ENCODE data around the gene ECT2.
"Not testable (repeated sequence)": the region's sequence is repeated elsewhere in the genome, so short reads cannot be mapped to it uniquely, and the experiment has no call there.

ECT2 gene

DNA sequence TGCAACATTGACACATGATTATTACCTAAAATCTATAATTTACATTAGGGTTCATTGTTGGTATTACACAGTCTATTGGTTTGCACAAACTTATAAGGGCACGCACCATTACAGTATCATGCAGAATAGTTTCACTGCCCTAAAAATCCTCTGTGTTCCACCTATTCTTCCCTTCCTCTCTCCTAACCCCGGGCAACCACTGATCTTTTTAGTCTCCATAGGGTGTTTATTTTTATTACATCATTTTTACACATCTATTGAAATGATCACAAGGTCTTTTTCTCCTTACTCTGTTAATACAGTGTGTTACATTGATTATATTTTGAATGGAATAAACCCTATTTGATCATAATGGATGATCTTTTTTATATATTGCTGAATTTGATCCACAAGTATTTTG, 15.5 kb upstream of the ECT2 start:
- DNase-seq (ENCODE audit: low read depth in 3 of 3), result no peak

DNA sequence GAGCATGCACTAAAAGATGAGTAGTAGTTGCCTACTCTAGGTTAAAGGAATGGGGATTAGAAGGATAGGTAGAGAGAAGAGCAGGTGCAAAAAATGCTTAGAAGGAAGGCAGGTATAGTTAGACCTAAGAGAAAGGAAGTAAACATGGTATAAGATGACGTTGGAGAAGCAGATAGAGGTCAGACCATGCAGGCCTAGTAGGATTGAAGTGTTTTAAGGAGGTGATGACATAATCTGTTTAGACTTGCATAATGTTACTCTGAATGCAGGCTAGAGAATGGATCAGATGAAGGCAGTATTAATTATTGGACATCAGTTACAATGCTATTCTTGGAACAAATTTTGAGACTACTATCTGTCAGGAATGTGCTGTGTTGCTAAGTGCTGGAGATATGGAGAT, 11.1 kb upstream of the ECT2 start:
- no peak for DNase-seq (ENCODE audit: low read depth in 3 of 3)

DNA sequence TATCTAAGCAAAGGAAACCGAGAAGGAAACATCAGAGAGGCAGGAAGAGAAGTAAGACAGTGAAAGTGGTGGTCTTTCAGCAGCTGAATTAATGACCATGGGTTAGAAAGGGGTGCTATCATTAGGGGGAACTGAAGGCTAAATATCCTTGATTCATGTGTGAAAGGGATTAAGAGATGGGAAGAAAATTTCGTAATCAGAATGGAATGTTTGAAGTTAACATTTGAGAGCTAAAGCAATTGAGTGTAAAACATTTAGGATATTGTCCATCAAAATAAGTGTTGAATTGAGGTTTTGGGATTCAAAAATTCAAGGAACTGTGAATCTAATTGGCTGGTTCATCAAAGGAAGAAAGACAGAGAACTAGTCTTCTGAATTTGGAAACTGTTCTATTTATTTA, 4.1 kb upstream of the ECT2 start:
- DNase-seq (ENCODE audit: low read depth in 3 of 3), result no peak

DNA sequence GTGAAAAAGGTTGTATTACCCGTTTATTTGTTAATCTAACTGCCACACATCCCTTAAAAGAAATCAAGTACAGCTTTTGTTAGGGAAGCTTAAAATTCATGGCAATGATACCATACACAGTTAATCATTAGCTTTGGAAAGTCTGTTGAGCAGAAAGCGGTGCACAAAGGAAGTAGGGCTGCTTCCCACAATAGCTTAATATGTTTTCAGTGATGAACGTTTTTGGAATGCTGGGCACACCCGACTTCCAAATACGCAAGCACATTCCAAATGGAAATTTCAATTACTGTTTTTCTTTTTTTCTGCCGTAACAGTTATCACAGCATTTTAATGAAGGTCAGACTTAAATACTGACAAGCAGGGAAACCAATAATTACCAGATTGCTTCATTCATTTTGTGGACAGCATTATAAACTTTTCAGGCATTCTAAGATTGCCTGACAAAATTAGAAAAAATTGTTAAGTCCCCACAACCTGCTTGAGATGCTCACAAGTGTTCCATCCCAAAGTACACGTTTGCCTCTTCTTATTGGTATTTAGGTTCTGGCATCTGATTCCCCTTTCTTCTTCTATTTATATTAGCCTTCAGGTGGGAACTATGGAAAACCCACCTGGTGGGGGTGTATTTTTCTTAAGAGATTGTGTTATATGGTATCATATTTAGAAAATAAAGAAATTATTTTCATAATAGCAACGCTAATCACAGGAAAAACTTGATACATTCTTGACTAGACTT, 1.1 kb upstream of the ECT2 start:
- no peak for DNase-seq (ENCODE audit: low read depth in 3 of 3)

DNA sequence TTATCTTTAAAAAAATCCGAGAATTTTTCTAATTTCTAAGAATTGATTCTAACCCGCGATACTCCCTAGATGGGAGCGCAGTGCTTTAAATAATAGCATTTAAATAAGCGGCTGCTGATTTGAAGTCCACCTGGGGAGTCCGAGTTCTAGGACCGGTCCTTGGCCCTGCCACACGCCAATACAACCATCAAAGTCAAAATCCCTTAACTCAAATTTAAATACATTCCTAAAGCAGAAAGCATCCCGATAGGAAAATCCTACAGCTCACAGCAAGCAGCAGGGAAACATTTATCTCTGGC, 508 bp upstream of the ECT2 start:
- DNase-seq (ENCODE audit: low read depth in 3 of 3), result no peak

DNA sequence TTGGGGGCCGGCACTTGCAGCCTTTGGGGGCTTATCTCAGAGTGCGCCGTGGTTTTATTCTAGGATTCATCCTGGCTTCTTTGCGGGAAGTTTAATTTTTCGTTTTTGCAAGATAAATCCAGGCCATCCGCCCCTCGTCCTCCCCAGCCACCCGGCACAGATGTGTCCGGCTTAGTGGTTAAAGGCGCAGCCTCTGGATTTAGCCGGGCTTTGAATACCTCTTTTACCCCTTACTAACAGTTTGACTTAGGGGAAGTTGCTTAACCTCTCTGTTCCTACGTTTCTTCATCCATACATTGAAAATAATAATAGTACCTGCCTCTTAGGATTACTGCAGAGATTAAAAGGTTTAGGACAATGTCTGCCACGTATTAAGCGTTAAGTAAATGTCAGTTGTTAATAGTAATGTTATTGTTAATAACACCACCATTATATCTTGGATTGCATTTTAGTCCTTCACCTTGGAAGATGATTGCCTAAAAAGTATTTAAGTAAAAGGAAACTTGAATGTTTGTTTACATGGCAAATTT, 714 bp downstream of the ECT2 start:
- peak in 1 of 3 experiments; percentile 13 for DNase-seq (ENCODE audit: low read depth in 3 of 3)

DNA sequence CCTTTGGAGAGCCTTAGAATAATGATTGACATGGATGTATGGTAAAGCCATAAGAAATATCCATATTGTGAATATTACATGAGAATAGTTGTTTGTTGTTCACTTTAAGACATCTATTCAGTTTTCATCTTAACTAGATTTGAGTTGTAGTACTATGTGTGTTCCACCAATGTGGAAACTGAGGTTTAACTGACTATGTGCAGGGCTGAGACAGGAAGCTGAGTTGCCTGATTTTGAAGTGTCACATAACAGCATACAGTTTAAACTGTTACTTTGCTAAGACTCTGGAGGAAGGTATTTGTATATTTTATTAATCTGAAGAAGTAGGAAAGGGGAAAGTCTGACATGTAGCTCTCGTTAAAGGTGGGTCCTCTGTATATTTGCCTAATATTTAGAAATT, 2.1 kb downstream of the ECT2 start:
- DNase-seq (ENCODE audit: low read depth in 3 of 3), result no peak

DNA sequence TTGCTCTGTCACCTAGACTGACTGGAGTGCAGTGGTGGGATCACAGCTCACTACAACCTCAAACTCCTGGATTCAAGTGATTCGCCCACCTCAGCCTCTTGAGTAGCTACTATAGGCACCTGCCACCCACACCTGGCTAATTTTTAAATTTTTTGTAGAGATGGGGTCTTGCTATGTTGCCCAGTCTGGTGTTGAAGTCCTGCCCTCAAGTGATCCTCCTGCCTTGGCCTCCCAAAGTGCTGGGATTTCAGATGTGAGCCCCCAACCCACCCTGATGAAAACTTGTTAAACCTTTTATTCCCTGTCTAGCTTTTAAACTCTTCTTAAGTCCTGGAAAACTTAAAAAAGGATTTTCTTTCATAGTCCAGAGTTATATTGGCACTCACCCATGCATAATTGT, 2.6 kb downstream of the ECT2 start:
- DNase-seq (ENCODE audit: low read depth in 3 of 3), result no peak

DNA sequence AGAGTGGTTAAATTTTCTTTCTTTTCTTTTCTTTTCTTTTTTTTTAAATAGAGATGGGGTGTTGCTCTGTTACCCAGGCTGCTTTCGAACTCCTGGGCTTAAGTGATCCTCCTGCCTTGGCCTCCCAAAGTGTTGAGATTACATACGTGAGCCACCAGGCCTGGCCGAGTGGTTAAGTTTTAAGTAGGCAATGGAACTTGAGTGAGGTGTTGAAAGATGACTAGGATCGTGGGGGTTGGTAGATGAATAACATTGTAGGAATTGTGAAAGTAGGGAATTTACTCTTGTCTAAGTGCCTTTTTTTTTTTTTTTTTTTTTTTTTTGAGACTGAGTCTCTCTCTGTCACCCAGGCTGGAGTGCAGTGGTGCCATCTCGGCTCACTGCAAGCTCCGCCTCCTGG, 9.9 kb downstream of the ECT2 start:
- not testable (repeated sequence) for DNase-seq (ENCODE audit: low read depth in 3 of 3)

DNA sequence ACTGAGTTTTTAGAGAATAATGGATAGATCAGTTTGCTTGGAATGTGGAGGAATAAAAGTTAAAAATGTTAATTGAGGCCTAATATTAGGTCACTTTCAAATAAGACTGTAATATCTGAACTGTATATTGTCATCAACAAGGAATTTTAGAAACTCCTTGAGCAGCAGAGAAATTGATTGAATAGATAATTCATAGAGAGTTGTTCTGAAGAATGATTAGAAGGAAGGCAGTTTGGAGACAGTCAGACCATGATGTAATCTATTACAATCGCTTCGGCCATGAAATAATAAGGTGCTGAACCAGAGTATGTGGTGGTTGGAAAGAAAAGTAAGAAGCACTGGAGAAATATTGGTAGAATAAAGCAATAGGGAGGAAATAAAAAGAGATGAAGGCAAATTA, 15.7 kb downstream of the ECT2 start:
- no peak for DNase-seq (ENCODE audit: low read depth in 3 of 3)

DNA sequence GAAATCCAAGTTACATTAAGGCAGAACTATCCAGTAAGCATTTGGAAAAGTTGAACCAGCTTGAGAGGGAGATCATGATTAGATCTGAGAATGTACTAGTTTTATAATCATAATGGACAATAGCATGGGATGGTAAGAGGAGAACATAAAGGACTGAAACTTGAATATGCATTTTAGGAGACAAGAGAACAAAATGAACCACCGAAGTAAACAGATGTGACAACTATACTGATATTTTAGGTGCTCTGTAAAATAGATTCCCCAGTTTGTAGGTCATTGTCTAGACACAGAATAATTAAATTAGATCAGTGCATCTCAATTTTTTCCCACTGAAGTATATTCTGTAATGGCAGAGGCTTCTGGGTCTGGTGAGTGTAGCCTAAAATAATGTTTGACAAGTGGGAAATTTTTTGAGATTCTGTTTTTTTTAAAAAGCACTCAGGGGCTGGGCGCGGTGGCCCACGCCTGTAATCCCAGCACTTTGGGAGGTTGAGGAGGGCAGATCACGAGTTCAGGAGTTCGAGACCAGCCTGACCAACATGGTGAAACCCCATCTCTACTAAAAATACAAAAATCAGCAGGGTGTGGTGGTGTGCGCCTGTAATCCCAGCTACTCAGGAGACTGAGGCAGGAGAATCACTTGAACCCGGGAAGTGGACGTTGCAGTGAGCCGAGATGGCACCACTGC, 16.3 kb downstream of the ECT2 start:
- no peak for DNase-seq (ENCODE audit: low read depth in 3 of 3)

DNA sequence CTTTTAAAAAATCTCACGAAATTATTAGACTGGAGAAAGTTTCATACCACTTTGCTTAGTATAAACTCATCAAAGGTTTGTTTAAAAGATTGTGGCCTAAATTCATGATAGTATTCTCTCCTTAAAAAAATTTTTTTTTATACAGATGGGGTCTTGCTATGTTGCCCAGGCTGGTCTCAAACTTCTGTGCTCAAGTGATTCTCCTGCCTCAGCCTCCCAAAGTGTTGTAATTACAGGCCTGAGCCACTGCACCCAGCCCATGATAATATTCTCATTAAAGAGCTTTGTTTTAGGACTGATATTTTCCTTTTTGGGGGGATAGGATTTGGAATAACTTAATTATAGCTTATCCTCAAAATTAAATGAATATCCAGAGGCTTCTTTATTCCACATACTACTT, 19.9 kb downstream of the ECT2 start:
- DNase-seq (ENCODE audit: low read depth in 3 of 3), result no peak

DNA sequence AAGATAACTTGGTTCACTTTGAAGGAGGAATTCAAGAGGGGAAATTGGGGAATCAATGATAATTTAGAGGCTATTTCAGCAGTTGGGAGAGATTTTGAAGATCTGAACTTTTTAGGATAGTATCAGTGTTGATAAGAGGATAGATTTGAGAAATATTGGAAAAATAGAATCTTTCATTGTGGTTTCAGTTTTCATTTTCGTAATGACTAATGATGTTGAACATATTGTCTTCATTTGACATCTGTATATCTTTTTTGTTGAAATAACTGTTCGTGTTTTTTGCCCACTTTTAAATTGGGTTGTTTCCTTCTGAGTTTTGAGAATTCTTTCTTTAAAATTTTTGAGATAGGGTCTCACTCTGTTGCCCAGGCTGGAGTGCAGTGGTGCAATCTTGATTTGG, 21.1 kb downstream of the ECT2 start:
- DNase-seq (ENCODE audit: low read depth in 3 of 3), result no peak

DNA sequence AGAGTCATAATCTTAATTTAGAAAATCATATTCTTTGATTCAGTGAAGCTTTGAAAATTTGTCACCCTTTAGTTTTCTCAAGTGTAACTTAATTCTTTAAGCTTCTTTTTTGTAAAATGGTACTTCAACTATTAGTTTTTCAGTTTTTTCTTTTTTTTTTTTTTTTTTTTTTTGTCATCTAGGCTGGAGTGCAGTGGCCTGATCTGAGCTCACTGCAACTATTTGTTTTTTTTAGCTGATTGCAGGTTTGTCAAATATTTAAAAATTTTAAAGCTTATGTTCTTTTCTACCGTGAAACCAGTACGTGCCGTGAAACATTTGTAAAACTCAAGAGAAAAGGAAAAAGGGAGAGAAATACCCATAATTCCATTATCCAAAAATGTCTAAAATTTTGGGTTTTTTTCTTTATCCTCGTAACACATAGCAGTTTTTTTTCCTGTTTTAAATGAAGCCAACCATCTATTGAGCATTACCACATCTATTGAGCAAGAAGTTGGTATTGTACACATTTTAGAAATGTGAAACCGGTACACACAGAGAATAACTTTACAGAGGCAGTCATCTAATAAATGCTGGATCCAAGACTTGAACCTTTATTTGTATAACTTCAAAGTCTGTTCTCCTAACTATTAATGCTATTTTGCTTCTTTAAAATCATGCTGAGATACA, 25.7 kb downstream of the ECT2 start:
- DNase-seq (ENCODE audit: low read depth in 3 of 3), result no peak

DNA sequence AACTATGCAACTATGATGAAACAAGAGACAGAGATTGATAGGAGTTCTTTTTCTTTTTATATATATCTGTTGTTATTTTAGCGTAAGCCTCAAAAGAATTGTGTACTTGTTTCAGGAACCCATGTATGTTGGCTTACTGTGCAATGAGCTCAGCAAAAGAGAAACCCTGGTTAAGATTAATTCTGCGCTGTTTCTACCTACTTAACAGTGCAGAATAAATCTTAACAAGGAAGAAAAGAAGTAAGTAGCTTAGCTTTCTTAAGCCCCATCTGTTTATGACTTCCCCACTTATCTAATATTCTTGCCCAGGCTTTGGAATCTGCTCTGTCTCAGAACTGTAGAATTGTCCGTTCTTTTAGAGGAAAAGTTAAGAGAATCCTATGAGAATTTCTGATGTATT, 27.4 kb downstream of the ECT2 start:
- no peak for DNase-seq (ENCODE audit: low read depth in 3 of 3)

DNA sequence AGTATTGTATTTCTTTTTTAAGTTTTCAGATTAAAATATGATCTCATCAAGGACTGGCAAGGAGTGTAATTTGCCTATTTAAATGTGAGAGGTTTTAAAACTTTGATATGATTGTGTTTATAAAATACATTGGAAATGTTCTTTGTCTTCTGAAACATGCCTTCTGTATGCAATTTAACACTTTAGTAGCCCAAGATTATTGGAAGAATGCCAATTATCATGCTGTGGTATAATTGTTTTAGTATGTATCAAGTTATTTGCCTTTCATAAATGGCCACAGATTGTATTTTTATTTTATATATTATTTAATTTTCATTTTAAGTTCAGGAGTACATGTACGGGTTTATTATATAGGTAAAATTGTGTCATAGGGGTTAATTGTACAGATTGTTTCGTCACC, 31.7 kb downstream of the ECT2 start:
- no peak for DNase-seq (ENCODE audit: low read depth in 3 of 3)

DNA sequence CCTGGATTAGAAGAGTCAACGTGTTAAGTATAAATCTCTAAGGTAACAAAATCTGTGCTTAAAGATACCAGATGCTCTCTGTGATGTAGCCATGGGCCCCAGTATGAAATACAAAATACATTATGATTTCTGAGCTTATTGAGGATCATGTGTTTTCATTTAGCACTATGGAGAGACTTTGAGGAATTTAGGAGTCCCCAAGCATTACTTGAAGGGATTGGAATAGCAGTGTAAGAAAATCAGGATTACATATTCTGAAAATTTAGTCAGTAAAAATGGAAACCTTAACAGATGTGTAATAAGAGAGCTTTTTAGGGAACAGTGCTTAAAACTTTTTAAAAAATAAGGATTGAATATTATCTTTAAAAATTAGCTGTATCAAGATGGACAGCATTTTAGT, 35.5 kb downstream of the ECT2 start:
- DNase-seq (ENCODE audit: low read depth in 3 of 3), result no peak

DNA sequence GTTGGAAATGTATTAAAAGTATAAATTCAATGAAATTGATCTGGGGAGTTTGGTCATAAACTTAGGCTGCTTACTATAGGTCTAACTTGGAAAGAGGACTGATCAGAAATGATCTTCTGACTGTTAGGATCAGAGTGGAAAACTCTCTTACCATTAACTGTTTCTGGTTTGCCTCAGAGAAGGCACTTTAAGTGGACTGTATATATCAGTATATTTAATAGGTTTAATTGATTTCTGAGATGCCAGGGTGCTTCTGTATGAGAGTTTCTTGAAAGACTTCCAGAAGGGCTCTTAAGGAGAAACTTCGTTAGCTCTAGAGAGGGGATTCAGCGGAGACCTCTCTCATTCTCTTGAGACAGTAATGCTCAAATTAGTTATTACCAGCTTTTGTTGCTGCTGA, 36.5 kb downstream of the ECT2 start:
- no peak for DNase-seq (ENCODE audit: low read depth in 3 of 3)

DNA sequence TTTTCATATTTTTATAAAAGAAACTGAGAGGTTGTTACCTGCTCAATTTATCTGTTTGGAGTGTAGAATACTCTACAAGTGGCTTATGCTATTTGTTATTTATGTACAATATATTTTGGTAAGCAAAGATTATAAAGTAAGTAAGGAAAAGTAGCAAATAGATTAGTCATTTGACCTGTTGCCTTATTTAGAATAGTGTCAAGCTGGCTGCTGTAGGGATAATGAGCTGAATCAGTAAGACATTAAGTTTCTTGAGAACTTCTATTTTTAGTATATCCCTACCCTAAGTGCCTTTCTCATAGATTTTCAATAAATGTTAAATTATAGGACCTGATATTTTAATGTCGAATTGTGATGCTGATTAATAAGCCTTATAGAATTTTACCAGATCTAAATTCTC, 37.2 kb downstream of the ECT2 start:
- DNase-seq (ENCODE audit: low read depth in 3 of 3), result no peak

DNA sequence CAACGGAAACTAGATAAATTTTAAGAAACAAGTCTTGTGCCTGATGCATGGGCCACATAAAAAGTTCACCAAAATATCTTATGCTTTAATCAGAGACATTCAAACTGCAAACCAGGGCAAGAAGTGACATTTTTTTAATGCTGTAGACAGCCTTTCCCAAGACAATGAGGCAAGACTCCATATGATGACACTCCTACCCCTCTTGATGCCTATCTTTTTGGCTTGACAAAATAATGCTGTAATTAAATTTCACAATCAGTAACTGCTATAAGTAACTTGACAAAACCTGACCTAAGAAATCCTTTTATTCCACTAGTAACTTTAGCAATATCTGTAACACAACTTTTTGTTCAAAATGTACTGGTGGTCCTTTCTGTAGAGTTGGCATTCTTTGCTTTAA, 48.7 kb downstream of the ECT2 start:
- DNase-seq (ENCODE audit: low read depth in 3 of 3), result no peak

DNA sequence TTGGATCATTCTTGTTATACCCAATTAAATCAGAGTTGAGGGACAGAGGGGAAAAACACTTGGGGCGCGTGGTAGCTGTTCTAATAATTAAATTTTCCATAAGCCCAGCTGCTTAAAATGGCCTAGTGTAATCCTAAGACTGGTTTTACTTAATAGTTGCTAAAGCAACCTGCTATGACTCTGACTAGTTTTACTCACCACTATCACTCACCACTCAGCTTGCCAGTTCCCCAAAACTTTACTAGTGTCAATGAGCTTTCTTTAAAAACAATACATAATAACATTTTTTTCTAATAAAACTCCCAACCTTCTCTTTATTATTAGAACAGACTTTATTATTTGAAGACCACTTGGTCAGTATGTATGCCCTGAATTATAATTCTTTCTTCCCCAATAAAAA, 49.6 kb downstream of the ECT2 start:
- DNase-seq (ENCODE audit: low read depth in 3 of 3), result no peak

DNA sequence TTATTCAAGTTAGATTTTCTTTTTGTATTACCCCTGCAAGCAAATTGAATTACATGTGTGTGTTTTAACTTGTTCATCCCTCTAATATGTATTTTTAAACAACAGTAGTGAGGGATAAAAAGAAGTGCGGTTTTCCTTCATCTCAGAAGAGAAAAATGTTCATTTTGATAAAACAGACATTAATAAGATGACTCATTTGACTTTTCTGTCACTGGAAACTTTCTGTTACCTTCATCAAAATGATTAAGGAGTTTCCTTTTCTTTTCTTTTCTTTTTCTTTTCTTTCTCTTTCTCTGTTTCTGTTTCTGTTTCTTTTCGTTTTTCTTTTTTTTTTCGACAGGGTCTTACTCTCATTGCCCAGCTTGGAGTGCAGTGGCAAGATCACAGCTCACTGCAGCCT, 53.0 kb downstream of the ECT2 start:
- DNase-seq (ENCODE audit: low read depth in 3 of 3), result no peak

DNA sequence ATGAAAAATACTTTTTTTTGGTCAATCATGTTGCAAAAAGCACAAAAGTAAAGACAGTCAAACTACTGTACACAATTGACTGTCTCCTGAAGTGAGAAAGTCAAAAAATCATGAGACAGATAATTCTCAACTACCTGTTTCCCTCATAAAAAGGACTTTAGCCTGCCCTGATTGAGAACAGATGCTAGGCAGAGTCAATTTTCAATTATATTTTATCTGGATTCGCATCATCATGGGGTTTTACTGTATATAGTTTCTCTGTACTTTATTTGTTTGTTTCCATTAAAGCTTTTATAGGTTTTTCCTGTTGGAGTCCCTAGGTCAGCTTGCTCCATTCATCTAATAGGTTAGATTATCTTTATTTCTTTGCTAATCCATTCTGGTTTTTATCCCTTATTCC, 53.8 kb downstream of the ECT2 start:
- no peak for DNase-seq (ENCODE audit: low read depth in 3 of 3)

Measured in stimulated activated CD4-positive, alpha-beta T cell treated with anti-CD3 and anti-CD28 coated beads, TNF-alpha, amount 100 ng/mL, for 24 hours (primary cell).